ENCODE results near the gene IDS. TPM values are rescaled to one million over a fixed set of nuclear protein-coding genes. Genes with fewer than 3 reads are reported as not detected.
"Not testable (repeated sequence)": the region's sequence is repeated elsewhere in the genome, so short reads cannot be mapped to it uniquely, and the experiment has no call there.

IDS gene
- total and polyA plus RNA-seq, 12 donors: 24.0 to 89.5 (median 71.4) TPM

GRCh38 chrX:149545545-149546543, 40.7 kb upstream of the IDS start:
- intact Hi-C loops (cut with DNase I); H3K27ac ChIP-seq; ATAC-seq; H3K36me3 ChIP-seq; H3K4me3 ChIP-seq; H3K9me3 ChIP-seq; H3K27me3 ChIP-seq; H3K4me1 ChIP-seq; DNase-seq: not testable (repeated sequence)
- WGBS, 2 donors: 73 to 75% methylated on average over 10 to 19 of the region's 29 CpGs
- TF ChIP-seq CTCF (IDR thresholded peaks at IDR 0.05): peak in 2 of 9 donors; percentile 9 to 16

- TF ChIP-seq CTCF (IDR thresholded peaks at IDR 0.05): no peak
- DNase-seq (no peak), ATAC-seq (no peak)
- Histone ChIP-seq H3K27me3 (no peaks in the 10 kb centered on the region), H3K4me1 (peaks cover 0 to 11% (median 4%) of the 10 kb centered on the region in 9 donors), H3K27ac (peak overlapping the region; percentile 84 to 93 (median 90)), H3K9me3 (no peaks in the 10 kb centered on the region), H3K4me3 (peak overlapping the region; percentile 42 to 76 (median 66)), H3K36me3 (peaks cover 0 to 6% (median 0%) of the 10 kb centered on the region in 9 donors)
- WGBS, 2 donors: 8 to 14% methylated on average over 13 of the region's 13 CpGs
- intact Hi-C loops (cut with DNase I): no loop called here
Observed at GRCh38 chrX:149541521-149542047, 36.5 kb upstream of the IDS start.

GRCh38 chrX:149540621-149541520, 35.8 kb upstream of the IDS start, which contains the start of gene EOLA1:
EOLA1 (plus strand) TSS chrX:149541012; CDS start chrX:149545631, 4,619 bp downstream.
- no peaks in the 10 kb centered on the region for H3K9me3 ChIP-seq
- peak within 1 kb of the TSS; percentile 84 to 93 (median 90) for H3K27ac ChIP-seq
- WGBS, 2 donors: 0 to 1% methylated on average over 64 to 71 of the region's 71 CpGs
- H3K4me1 ChIP-seq: peaks cover 0 to 11% (median 4%) of the 10 kb centered on the region in 9 donors
- H3K4me3 ChIP-seq: peak within 1 kb of the TSS; percentile 42 to 76 (median 66)
- peak; percentile 80 to 82 for DNase-seq
- no peak for TF ChIP-seq CTCF (IDR thresholded peaks at IDR 0.05)
- peak; percentile 40 to 70 (median 58) for ATAC-seq
- H3K27me3 ChIP-seq: no peaks in the 10 kb centered on the region
- H3K36me3 ChIP-seq: peaks cover 0 to 6% (median 0%) of the 10 kb centered on the region in 9 donors
- intact Hi-C loops (cut with DNase I): no loop called here
